HCT116 (cell line): ENCODE results near the gene SAMD4A.

ENCODE experiments used
- EZH2phosphoT487 ChIP-seq: fragments of 200-600 bp; IDR thresholded peaks from 2 replicates; pipeline ENCODE4 v1.6.1; 2018; ENCODE audit warnings: antibody characterized with exemption, borderline replicate concordance
- POLR2A ChIP-seq: IDR thresholded peaks from 2 replicates; pipeline ENCODE4 v1.7.0; 2011; ENCODE audit warnings: borderline replicate concordance; ENCODE audit not compliant: insufficient read depth, insufficient read length; ENCODE audit errors: extremely low read depth
- TF ChIP-seq, protein P1 (sequence below), 3 experiments: fragments of 200-600 bp in 1 of 3; sonication (generic) in 1 of 3; IDR thresholded peaks in 2 of 3; conservative IDR thresholded peaks in 1 of 3; 2 replicates each; pipeline ENCODE4 v1.5.1; 2012 to 2017; ENCODE audit warnings: low read depth in 2 of 3, low read length in 2 of 3, antibody characterized with exemption in 1 of 3, borderline replicate concordance in 1 of 3, control low read depth in 1 of 3, mild to moderate bottlenecking in 1 of 3, mixed read lengths in 1 of 3, mixed run types in 1 of 3, moderate library complexity in 1 of 3; ENCODE audit not compliant: insufficient read depth in 1 of 3

DNA sequence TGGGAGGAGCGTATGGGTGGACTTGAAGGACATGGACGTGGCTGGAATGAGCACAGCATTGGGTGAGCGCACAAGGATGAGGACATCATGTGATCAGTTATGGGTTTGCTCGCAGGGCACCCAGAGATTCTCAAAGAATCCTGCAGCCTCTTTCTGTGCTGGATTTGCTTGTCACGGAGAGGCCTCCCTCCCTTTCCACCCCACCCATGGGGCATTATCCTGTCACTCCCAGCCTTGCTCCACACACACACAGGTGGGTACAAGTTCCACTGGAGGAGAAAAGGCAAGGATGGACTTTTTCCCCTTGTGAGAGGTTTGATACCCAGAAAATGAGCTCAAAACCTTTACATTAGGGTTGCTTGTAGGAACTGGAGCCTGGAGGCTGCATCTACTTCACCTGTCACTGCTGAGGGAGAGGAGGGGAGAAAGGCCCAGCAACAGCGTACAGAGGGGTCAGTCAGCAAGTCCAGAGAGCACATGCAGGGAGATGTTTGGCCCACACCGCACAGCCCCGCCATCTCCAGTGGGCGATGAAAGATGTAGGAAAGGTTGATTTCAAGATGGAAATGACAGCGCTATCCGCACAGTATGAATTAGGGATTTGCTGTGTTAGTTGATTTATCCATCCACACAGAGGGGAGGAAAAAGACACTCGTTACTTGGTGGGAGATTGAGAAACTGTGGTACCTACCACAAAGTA lies 223.0 kb downstream of the SAMD4A start:
- TF ChIP-seq, protein P1, sequence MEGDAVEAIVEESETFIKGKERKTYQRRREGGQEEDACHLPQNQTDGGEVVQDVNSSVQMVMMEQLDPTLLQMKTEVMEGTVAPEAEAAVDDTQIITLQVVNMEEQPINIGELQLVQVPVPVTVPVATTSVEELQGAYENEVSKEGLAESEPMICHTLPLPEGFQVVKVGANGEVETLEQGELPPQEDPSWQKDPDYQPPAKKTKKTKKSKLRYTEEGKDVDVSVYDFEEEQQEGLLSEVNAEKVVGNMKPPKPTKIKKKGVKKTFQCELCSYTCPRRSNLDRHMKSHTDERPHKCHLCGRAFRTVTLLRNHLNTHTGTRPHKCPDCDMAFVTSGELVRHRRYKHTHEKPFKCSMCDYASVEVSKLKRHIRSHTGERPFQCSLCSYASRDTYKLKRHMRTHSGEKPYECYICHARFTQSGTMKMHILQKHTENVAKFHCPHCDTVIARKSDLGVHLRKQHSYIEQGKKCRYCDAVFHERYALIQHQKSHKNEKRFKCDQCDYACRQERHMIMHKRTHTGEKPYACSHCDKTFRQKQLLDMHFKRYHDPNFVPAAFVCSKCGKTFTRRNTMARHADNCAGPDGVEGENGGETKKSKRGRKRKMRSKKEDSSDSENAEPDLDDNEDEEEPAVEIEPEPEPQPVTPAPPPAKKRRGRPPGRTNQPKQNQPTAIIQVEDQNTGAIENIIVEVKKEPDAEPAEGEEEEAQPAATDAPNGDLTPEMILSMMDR (IDR thresholded peaks at IDR 0.05 in 2 of 3, conservative IDR thresholded peaks at IDR 0.05 in 1 of 3; ENCODE audit: borderline replicate concordance in 1 of 3, insufficient read depth in 1 of 3, low read depth in 2 of 3, low read length in 2 of 3): no peak
- TF ChIP-seq POLR2A (no peak), EZH2phosphoT487 (no peak)
